Measurements from ENCODE around the gene MRPL38. TPM values are rescaled to one million over a fixed set of nuclear protein-coding genes. Genes with fewer than 3 reads are reported as not detected.

Gene MRPL38
- total RNA-seq, 1 donor from 2014 or later: 31.9 TPM

DNA sequence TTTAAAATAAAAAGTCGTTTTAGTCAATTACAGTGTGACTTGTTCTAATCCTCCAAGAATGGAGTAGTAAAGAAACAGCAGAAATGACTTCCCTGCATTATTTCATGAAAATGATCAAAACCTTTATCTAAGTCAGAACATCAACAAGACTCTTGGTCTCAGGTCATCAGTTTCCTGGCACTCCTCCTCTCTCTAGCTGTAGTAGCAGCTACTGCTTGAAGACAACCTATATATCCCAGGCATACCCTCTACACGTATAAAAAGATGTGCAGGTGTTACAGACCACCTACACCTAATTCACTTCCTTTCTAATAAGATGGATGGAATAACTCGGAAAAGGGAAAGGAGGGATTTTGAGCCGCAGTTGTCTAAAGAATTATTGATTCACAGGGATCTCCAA lies 37.8 kb upstream of the MRPL38 start:
- peaks cover 30 to 31% of the 10 kb centered on the region in 2 donors for H3K36me3 ChIP-seq
- TF ChIP-seq, protein P1, sequence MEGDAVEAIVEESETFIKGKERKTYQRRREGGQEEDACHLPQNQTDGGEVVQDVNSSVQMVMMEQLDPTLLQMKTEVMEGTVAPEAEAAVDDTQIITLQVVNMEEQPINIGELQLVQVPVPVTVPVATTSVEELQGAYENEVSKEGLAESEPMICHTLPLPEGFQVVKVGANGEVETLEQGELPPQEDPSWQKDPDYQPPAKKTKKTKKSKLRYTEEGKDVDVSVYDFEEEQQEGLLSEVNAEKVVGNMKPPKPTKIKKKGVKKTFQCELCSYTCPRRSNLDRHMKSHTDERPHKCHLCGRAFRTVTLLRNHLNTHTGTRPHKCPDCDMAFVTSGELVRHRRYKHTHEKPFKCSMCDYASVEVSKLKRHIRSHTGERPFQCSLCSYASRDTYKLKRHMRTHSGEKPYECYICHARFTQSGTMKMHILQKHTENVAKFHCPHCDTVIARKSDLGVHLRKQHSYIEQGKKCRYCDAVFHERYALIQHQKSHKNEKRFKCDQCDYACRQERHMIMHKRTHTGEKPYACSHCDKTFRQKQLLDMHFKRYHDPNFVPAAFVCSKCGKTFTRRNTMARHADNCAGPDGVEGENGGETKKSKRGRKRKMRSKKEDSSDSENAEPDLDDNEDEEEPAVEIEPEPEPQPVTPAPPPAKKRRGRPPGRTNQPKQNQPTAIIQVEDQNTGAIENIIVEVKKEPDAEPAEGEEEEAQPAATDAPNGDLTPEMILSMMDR (IDR thresholded peaks at IDR 0.05): no peak
- H3K4me1 ChIP-seq: peaks cover 0 to 8% of the 10 kb centered on the region in 2 donors
- no peak for DNase-seq (ENCODE audit: low spot score in 2 of 2)
- H3K27ac ChIP-seq: no peak overlapping the region
- intact Hi-C loops (cut with DNase I): no loop called here
- H3K27me3 ChIP-seq: no peaks in the 10 kb centered on the region
- H3K9me3 ChIP-seq: no peaks in the 10 kb centered on the region
- no peak overlapping the region for H3K4me3 ChIP-seq

DNA sequence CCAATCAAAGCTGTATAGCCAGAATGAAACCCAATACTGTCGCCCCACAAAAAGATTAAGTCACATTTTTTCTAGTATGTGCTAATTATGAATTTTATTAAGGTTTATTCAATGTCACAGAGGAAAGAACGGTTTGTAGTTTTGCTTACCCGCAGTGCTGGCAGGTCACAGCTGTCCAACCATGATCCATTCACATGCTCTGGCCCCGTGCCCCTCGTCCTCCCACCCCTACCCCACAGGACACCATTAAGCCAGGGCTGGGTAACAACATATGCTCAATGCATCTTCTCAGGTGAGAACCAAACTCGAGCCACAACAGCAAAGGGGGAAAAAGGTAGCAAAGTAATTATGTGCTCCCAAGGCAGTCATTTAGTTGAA lies 36.7 kb upstream of the MRPL38 start:
- no peak for DNase-seq (ENCODE audit: low spot score in 2 of 2)
- no peaks in the 10 kb centered on the region for H3K9me3 ChIP-seq
- no peaks in the 10 kb centered on the region for H3K27me3 ChIP-seq
- peak overlapping the region in 1 of 2 donors; percentile 27 for H3K27ac ChIP-seq
- H3K4me1 ChIP-seq: peaks cover 0 to 8% of the 10 kb centered on the region in 2 donors
- H3K4me3 ChIP-seq: peak overlapping the region; percentile 84 to 97
- intact Hi-C loops (cut with DNase I): loop anchor here (1.0 to 2.0 kb wide), 2 partner anchors 37 to 38 kb away; partner anchors contain the start of genes ACOX1, MRPL38 and TEN1
- H3K36me3 ChIP-seq: peaks cover 19 to 20% of the 10 kb centered on the region in 2 donors
- TF ChIP-seq, protein P1 (IDR thresholded peaks at IDR 0.05): no peak

DNA sequence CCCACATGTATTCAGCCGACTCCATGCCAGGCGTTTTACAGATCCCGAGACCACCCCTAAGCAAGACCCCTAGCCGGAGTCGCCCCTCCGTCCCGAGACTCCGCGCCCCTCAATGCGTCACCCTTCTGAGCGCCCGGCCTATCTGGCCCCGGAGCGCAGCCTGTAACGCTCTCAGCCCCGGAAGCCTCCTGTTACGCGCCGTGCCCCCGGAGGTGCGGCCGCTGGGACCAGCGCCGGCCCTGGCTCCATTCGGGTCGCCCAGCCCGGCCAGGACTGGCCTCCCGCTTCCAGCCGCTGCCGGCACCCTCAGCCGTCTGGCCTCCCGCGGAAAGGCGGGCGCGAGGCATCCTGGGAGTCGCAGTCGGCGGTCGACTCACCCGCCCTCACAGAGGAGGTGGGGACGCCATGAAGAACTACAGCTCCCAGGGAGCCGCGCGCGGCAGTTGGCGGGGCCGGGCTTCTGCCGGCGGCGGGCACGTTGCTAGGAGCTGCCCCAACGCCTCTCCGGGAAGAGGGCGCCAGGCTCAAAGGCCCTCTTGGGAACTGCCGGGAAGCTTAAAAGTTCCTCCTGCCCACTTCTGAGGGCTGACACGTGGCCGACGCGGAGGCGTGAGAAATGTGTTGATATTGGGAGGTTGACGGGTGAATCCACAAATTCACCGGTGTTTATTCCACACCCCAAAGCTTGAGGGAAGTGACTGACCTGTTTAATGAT lies 36.2 kb upstream of the MRPL38 start, which contains the start of gene FBF1:
TSS of gene FBF1 (minus strand) at position 316 of the 715 bp plus-strand sequence. CDS start 2,893 bp downstream, outside the sequence.
- no peaks in the 10 kb centered on the region for H3K27me3 ChIP-seq
- peak within 1 kb of the TSS; percentile 84 to 97 for H3K4me3 ChIP-seq
- TF ChIP-seq, protein P1 (IDR thresholded peaks at IDR 0.05): peak in 1 of 3 experiments; percentile 7
- peak within 1 kb of the TSS; percentile 72 to 76 for H3K27ac ChIP-seq
- no peaks in the 10 kb centered on the region for H3K9me3 ChIP-seq
- peaks cover 0 to 8% of the 10 kb centered on the region in 2 donors for H3K4me1 ChIP-seq
- H3K36me3 ChIP-seq: peaks cover 14 to 15% of the 10 kb centered on the region in 2 donors
- intact Hi-C loops (cut with DNase I): loop anchor here (1.0 to 2.0 kb wide), 2 partner anchors 36 to 38 kb away; partner anchors contain the start of genes ACOX1, MRPL38 and TEN1
- peak; percentile 76 to 97 for DNase-seq (ENCODE audit: low spot score in 2 of 2)

DNA sequence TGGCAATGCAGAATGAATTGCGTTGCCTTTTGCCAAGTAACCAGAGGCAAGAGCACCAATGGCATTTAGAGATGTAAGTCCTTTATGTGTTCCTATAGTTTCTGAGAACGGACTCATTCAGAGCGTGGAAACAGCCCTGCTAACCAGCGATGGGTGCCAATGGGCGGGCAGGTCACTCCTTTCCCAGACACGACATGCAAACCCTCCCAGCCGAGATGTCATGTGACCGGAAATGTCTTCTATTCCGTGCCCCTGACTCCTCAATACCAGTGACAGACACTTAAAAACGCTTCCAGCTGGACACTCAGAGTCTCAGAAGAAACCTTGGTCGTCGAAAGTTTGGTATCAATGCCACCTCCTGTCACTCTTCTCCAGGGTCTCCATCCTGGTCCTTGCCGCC lies 33.0 kb upstream of the MRPL38 start:
- no peak for DNase-seq (ENCODE audit: low spot score in 2 of 2)
- Histone ChIP-seq H3K4me3 (no peak overlapping the region), H3K4me1 (peaks cover 0 to 8% of the 10 kb centered on the region in 2 donors), H3K36me3 (peaks cover 0 to 1% of the 10 kb centered on the region in 2 donors), H3K27me3 (no peaks in the 10 kb centered on the region), H3K9me3 (no peaks in the 10 kb centered on the region), H3K27ac (no peak overlapping the region)
- intact Hi-C loops (cut with DNase I): no loop called here
- TF ChIP-seq, protein P1 (IDR thresholded peaks at IDR 0.05): no peak

DNA sequence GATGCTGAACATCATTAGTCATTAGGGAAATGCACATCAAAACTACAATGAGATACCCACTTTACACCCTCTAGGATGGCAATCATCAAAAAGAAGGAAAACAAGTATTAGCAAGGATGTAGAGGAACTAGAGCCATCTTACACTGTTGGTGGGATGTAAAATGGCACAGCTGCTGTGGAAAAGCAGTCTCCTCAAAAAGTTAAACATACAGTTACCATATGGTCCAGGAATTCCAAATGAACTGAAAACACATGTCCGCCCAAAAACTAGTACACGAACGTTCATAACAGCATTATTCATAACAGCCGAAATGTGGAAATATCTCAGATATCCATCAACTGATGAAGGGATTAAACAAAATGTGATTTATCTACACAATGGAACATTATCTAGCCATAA lies 29.1 kb upstream of the MRPL38 start:
- intact Hi-C loops (cut with DNase I): no loop called here
- Histone ChIP-seq H3K27ac (no peak overlapping the region), H3K4me1 (no peaks in the 10 kb centered on the region), H3K4me3 (no peak overlapping the region), H3K9me3 (no peaks in the 10 kb centered on the region), H3K27me3 (no peaks in the 10 kb centered on the region), H3K36me3 (no peaks in the 10 kb centered on the region)
- TF ChIP-seq, protein P1 (IDR thresholded peaks at IDR 0.05): no peak
- DNase-seq (ENCODE audit: low spot score in 2 of 2): no peak
